Nephron (organoid): ENCODE results near the gene TSC1.
A peak's percentile ranks its signal among the peaks of the same experiment; 100 is the strongest.

Experiments used
- H3K27ac Mint-ChIP-seq, 3 experiments: 2 replicates each; pipeline ENCODE4 v1.8.0; 2020; ENCODE audit warnings: mixed read lengths in 3 of 3, mild to moderate bottlenecking in 2 of 3, moderate library complexity in 1 of 3
- H3K27me3 Mint-ChIP-seq: 2 replicates; pipeline ENCODE4 v1.8.0; 2021; ENCODE audit warnings: low read depth, mild to moderate bottlenecking, moderate library complexity, mixed read lengths
- H3K36me3 Mint-ChIP-seq: 2 replicates; pipeline ENCODE4 v1.8.0; 2020; ENCODE audit warnings: low read depth, mixed read lengths
- H3K4me1 Mint-ChIP-seq: 2 replicates; pipeline ENCODE4 v1.8.0; 2020; ENCODE audit warnings: mixed read lengths
- H3K4me3 Mint-ChIP-seq, 3 experiments: 2 replicates each; pipeline ENCODE4 v1.8.0; 2020; ENCODE audit warnings: mild to moderate bottlenecking in 3 of 3, mixed read lengths in 3 of 3, moderate library complexity in 2 of 3
- H3K9me3 Mint-ChIP-seq: 2 replicates; pipeline ENCODE4 v1.8.0; 2020; ENCODE audit warnings: mixed read lengths
- TF ChIP-seq, protein P1 (sequence below), 3 experiments: fragments of 200-600 bp; sonication (generic); IDR thresholded peaks; one replicate each; pipeline ENCODE4 v1.5.0; 2021; ENCODE audit warnings: antibody characterized with exemption in 3 of 3; ENCODE audit not compliant: unreplicated experiment in 3 of 3

The TSC1 gene

DNA sequence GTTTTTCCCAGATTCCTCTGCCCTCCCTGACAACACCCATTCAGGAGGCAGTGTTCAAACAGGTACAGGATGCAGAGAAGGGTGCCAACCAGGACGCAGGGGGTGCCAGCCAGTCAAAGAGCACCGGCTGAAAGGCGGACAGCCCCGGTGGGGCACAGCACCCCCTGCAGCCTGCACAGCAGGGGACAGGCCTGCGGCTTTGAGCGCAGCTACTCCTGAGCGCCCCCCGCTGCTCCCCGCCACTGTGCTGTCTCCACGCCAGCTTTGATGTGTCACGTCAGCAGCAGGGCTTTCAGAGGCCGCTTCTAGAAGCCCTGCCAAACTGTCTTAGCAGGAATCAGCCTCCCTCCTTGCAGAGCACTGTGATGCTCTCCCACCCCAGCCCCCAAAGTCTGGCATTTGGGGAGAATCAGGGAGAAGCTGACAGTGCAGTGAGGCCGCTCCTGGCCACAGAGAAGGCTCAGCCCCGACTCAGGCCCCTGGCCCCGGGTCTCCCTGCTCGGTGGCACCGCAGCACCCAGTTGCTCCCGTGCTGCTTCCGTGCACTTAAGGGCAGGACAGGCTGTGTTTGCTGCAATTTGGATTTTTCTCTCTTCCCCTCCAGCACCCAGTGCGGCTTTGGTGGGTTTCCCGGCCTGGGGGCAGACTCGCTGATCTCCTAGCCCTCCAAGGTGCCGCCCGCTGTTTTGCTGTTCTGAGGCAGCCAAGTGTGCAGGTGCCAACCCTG, 86.6 kb downstream of the TSC1 start:
- Mint-ChIP-seq H3K9me3 (no peaks in the 10 kb centered on the region), H3K27ac (peak overlapping the region in 1 of 3 experiments; percentile 33), H3K4me1 (peaks cover 23% of the 10 kb centered on the region), H3K36me3 (no peaks in the 10 kb centered on the region), H3K27me3 (peaks cover 17% of the 10 kb centered on the region), H3K4me3 (no peak overlapping the region)
- TF ChIP-seq, protein P1, sequence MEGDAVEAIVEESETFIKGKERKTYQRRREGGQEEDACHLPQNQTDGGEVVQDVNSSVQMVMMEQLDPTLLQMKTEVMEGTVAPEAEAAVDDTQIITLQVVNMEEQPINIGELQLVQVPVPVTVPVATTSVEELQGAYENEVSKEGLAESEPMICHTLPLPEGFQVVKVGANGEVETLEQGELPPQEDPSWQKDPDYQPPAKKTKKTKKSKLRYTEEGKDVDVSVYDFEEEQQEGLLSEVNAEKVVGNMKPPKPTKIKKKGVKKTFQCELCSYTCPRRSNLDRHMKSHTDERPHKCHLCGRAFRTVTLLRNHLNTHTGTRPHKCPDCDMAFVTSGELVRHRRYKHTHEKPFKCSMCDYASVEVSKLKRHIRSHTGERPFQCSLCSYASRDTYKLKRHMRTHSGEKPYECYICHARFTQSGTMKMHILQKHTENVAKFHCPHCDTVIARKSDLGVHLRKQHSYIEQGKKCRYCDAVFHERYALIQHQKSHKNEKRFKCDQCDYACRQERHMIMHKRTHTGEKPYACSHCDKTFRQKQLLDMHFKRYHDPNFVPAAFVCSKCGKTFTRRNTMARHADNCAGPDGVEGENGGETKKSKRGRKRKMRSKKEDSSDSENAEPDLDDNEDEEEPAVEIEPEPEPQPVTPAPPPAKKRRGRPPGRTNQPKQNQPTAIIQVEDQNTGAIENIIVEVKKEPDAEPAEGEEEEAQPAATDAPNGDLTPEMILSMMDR (IDR thresholded peaks at IDR 0.05; ENCODE audit: unreplicated experiment in 3 of 3): no peak

DNA sequence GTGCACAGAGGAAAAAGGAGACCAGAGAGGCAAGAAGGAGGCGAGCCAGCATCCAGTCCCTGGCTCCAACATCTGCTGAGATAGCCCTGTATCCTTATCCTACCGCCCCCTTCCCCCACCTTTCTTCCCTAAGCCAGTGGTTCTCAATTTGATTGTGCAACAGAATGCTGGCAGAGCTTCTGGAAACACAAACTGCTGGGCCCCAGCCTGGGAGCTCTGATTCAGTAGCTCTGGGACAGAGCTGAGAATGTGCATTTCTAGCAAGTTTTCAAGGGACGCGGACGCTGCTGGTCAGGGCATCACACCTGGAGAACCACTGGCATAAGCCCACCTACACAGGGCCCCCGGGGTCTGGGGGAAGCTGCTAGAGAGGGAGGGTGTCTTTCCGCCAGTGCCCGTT, 87.4 kb downstream of the TSC1 start:
- Mint-ChIP-seq H3K27me3 (peaks cover 17% of the 10 kb centered on the region), H3K4me1 (peaks cover 23% of the 10 kb centered on the region), H3K36me3 (no peaks in the 10 kb centered on the region), H3K27ac (peak overlapping the region in 2 of 3 experiments; percentile 5 to 70), H3K4me3 (no peak overlapping the region), H3K9me3 (no peaks in the 10 kb centered on the region)
- TF ChIP-seq, protein P1 (IDR thresholded peaks at IDR 0.05; ENCODE audit: unreplicated experiment in 3 of 3): no peak

DNA sequence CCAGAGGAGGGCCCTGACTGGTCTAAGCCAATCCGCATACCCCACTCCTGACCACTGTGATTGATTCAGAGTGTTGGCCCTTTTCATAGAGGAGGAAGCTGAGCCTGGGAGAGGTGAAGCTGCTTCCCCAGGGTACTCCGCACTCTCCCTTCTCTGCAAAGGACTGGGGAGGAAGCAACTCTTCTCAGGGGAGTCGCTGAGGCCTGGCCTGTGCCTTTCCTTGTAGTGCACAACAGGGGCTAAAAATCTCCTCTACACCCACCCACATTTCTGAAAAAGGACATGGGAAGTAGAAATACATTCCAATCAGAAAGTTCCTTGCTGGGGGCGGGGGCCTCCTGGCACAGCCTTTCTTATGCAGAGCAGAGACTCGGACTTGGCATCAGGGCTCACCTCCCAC, 88.5 kb downstream of the TSC1 start:
- peaks cover 16% of the 10 kb centered on the region for H3K4me1 Mint-ChIP-seq
- no peaks in the 10 kb centered on the region for H3K36me3 Mint-ChIP-seq
- no peak overlapping the region for H3K27ac Mint-ChIP-seq
- H3K4me3 Mint-ChIP-seq: no peak overlapping the region
- H3K27me3 Mint-ChIP-seq: peaks cover 17% of the 10 kb centered on the region
- H3K9me3 Mint-ChIP-seq: no peaks in the 10 kb centered on the region
- TF ChIP-seq, protein P1 (IDR thresholded peaks at IDR 0.05; ENCODE audit: unreplicated experiment in 3 of 3): no peak

DNA sequence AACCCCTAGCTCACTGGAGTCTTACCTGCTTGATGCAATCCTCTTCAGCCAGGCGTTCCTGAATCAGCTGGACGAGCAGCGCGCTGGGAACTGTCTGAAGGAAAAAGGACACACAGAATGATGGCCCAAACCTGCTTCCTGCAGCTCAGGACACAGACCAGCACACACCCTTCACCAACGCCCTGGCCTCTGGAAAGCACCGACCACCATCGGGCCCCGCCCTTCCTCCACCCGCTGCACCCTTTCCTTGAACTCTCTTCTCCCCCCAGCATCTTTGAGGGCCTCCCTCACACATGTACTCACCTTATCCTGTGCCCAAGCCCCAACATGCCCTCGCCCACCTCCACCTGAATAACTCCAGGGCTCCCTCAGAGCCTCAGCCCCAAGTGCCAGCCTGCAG, 89.6 kb downstream of the TSC1 start:
- H3K27ac Mint-ChIP-seq: no peak overlapping the region
- TF ChIP-seq, protein P1 (IDR thresholded peaks at IDR 0.05; ENCODE audit: unreplicated experiment in 3 of 3): no peak
- H3K4me3 Mint-ChIP-seq: no peak overlapping the region
- H3K27me3 Mint-ChIP-seq: peaks cover 12% of the 10 kb centered on the region
- no peaks in the 10 kb centered on the region for H3K9me3 Mint-ChIP-seq
- peaks cover 16% of the 10 kb centered on the region for H3K4me1 Mint-ChIP-seq
- H3K36me3 Mint-ChIP-seq: no peaks in the 10 kb centered on the region

DNA sequence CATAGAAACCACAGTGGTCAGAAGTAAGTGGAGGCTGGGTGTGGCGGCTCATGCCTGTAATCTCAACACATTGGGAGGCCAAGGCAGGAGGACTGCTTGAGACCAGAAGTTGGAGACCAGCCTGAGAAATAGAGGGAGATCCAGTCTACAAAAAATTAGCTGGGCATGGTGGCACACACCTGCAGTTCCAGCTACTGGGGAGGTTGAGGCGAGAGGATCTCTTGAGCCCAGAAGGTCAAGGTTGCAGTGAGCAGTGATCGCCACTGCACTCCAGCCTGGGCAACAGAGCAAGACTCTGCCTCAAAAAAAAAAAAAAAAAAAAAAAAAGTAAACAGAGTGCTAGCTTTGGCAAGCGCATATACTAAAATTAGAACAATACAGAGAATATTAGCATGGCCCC, 90.9 kb downstream of the TSC1 start:
- no peaks in the 10 kb centered on the region for H3K9me3 Mint-ChIP-seq

More for the DNA sequence above, 90.9 kb downstream of the TSC1 start:
- H3K27ac Mint-ChIP-seq: no peak overlapping the region
- no peaks in the 10 kb centered on the region for H3K36me3 Mint-ChIP-seq
- H3K4me3 Mint-ChIP-seq: no peak overlapping the region
- H3K27me3 Mint-ChIP-seq: peaks cover 7% of the 10 kb centered on the region
- peaks cover 13% of the 10 kb centered on the region for H3K4me1 Mint-ChIP-seq
- TF ChIP-seq, protein P1 (IDR thresholded peaks at IDR 0.05; ENCODE audit: unreplicated experiment in 3 of 3): no peak
